HK-2 (cell line): Measurements from ENCODE around the gene TADA2A.
A peak's percentile ranks its signal among the peaks of the same experiment; 100 is the strongest.

ENCODE experiments used
- DNase-seq: peaks from one replicate; pipeline ENCODE4 v3.0.0-alpha.2; 2018; ENCODE audit not compliant: unreplicated experiment

Gene TADA2A

DNA sequence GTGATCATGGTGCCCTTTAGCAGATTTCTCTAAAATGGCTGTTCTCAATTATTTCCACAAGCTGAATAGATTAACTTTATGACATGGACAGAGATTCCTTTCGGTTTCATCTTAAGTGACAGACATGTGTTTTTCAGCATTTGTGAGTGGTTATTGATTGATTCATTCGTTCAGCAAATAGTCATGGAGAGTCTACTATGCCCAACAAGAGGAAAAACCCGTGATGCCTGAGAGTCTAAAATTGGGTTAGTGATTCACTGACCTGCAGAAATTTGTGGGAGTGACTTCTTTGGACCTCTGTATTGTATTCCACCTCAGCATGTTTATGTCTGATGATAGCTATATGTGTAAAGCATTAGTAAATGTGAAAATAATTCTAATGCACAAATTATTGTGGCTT lies 55.0 kb downstream of the TADA2A start:
- DNase-seq = no peak

DNA sequence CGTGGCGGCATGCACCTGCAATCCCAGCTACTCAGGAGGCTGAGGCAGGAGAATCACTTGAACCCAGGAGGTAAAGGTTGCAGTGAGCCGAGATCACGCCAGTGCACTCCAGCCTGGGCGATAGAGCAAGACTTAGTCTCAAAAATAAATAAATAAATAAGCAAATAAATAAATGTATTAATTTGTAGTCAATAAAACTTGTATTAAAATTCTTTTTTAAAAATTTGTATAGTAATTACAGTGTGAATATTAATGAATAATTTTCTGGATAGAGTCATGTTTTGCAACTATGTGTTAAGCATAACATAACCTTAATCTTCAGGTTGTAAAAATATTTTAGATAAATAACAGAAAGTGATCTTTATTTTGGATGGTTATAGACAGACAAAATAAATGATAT lies 55.8 kb downstream of the TADA2A start:
- DNase-seq = no peak

DNA sequence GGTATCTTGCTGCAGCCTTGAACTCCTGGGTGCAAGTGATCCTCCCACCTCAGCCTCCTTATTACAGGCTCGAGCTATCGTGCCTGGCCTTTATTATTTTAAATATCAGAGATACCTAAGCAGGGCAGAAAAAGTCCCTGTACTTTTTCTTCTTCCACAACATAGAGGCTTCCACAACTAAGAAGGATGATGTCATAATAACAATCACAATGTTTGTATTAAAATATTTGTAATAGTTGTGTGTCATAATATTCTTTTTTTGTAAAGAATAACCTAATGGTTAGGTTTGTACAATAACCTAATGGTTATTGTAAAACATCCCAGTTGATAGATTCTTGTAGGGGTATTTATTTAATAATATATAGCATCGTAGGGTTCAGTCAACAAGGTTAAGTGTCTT lies 56.4 kb downstream of the TADA2A start:
- DNase-seq = no peak

DNA sequence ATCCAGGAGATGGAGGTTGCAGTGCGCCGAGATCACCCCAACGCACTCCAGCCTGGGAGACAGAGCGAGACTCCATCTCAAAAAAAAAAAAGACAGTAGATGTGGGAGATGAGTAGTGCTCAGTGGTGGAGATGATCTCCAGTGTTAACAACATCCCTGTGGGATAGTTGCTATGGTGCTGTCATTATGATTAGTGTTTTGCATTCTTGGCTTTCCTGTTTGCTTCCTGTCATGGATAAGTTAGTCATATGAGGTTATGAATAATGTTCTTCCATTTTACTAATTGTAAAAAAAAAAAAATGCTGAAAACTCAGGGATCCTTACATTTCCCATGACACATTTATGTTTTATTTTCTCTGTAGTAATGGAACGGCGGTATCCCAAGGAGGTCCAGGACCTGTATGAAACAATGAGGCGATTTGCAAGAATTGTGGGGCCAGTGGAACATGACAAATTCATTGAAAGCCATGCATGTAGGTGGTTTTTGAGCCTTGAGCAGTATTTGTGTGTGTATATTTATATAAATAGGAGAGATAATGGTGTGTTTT lies 58.5 kb downstream of the TADA2A start:
- DNase-seq = no peak

DNA sequence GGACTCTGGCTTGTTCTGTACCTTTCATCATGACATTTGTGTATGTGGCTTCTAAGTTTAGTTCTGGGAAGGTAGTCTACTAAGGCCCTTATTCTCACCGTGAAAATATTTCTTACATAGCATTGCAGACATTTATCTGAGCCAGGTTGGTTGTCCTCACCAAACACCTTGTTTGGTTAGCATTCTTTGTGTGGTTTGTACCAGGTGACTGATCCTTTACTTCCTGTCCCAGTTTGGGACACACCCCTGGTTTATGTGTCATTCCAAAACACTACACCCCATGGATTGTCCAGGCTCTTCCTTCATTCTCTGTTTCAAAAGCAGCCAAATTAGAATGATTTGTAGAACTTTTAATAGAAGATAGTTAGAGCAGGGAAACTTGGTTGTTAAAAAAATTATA lies 59.8 kb downstream of the TADA2A start:
- no peak for DNase-seq

- no peak for DNase-seq
Measured at GRCh38 chr17:37470181-37470580, 63.5 kb downstream of the TADA2A start.

- no peak for DNase-seq
Measured at GRCh38 chr17:37475731-37476420, 69.2 kb downstream of the TADA2A start.

DNA sequence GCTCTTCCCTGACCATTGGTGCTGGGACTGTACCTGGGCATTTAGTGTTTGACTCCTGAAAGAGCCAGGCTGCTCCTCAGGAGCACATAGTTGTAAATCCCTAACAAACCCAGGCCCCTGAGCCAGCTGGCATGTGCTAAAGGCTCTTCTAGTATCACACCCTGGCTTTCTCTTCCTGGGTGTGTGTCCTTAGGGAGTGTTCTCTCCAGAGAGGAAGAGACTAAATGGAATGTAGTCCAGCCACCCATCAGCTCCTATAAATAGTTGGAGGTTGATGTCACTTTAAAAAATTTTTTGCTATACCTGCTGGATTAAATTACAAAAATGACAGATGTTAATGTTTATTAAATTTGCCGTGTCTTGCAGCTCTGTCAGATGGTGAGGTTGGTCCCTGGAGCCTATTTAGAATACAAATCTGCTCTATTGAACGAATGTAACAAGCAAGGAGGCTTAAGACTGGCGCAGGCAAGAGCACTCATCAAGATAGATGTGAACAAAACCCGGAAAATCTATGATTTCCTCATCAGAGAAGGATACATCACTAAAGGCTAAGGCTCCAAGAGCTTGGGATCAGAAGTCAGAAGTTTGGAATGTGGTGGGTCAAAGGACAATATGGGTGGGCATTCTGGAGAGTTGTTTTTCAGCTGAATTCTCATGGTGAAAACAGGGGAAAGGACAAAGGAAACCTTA lies 69.9 kb downstream of the TADA2A start:
- no peak for DNase-seq

DNA sequence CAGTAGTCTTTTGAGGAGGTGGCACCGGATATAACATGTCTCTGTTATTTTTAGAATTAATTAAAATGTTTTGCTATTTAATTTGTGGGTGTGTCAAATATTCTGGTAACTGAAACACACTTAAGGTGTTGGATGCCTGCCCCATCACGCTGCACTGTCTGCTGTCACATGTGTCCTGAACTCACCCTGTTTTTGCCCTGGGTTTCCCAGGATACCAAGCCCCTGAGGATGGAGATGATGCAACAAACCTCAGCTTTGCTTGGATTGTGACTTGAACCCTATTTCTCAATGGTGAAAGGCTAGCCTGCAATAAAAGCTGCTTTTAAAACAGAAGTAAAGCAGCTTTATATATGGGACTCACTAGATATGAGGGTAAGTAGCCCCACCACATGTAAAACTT lies 71.5 kb downstream of the TADA2A start:
- no peak for DNase-seq

- DNase-seq = no peak
Measured at GRCh38 chr17:37479025-37479424, 72.3 kb downstream of the TADA2A start.

- DNase-seq = no peak
Measured at GRCh38 chr17:37480427-37480826, 73.7 kb downstream of the TADA2A start.

GRCh38 chr17:37481001-37481665 lies 74.4 kb downstream of the TADA2A start:
- DNase-seq = no peak

- DNase-seq = no peak
Measured at GRCh38 chr17:37483311-37484039, 76.8 kb downstream of the TADA2A start.

GRCh38 chr17:37485938-37486570 lies 79.4 kb downstream of the TADA2A start:
- no peak for DNase-seq

GRCh38 chr17:37488009-37488604 lies 81.4 kb downstream of the TADA2A start:
- peak; percentile 35 for DNase-seq

DNA sequence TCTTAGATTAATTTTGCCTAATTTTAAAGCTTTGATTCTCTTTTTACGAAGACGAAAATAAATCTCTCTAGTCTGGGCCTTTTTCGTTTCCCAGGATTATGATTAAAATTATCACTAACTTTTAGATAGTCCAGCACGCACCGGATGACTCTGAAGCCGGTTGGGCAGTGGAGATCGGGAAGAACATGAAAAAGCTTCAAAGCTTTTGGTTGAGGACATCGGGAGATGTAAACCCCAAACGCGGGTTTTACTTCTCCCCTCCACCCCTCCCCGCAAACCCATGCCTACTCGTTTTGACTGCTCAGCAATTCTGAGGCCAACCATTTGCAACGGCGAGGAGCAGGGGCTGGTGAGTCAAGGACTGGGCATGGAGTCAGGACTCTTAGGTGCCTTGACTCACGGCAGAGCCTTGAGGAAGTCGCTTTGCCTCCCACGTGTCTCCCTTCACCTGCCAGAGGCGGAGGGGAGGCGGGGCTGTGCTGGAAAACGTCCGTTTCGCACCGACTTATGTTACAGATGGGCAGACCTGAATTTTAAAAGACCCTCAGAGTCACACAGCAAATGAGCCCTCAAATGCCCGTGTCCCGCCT lies 82.0 kb downstream of the TADA2A start:
- DNase-seq = peak; percentile 92

DNA sequence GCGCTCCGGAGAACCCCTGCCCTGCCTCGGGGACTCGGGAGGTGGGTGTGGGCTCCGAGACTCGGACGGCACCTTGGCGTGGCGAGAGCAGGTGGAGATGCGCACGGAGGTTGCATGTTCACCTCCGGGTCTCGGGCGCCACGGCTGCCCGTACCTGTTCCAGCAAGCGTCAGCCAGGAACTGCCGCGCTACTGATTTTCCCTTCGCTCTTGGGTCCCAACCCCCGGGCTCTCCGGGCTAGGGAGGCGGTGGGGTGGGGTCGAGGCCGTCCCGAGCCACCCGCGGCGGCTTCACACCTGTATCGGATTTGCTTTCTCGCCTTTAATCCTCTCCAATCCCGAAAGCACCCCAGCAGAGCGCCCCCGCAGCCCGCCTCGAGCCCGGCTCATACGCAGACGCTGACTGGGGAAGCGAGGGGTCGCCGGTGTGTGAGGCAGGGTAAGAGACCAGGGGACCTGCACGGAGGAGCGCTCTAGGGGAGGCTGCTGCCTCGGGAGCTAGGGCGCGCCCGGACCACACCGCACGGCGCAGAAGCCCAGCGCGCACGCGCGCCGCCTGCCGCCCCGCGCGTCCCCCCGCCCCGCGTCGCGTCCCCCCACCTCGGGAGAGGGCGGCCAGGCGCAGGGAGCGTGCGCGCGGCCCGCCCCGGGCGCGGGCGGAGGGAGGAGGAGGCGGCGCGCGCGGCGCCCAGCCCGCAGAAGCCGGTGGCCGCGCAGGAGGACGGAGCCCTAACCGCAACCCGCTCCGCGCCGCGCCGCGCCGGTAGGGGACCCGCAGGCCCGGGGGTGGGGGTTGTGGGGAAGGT lies 82.7 kb downstream of the TADA2A start, which contains the start of gene DUSP14:
Gene DUSP14 (plus strand): TSS at position 695 of the 805 bp plus-strand sequence. CDS start 22,382 bp downstream, outside the sequence.
- DNase-seq = peak; percentile 82

- peak; percentile 60 for DNase-seq
Measured at GRCh38 chr17:37490022-37490587, 83.4 kb downstream of the TADA2A start.
